NCI-H524 (cell line): ENCODE measurements around the gene LTA.

ENCODE experiments used
- DNase-seq, 2 experiments: peaks; one replicate each; lab custom pipeline; 2025; lab: John Stamatoyannopoulos, UW

LTA gene

DNA sequence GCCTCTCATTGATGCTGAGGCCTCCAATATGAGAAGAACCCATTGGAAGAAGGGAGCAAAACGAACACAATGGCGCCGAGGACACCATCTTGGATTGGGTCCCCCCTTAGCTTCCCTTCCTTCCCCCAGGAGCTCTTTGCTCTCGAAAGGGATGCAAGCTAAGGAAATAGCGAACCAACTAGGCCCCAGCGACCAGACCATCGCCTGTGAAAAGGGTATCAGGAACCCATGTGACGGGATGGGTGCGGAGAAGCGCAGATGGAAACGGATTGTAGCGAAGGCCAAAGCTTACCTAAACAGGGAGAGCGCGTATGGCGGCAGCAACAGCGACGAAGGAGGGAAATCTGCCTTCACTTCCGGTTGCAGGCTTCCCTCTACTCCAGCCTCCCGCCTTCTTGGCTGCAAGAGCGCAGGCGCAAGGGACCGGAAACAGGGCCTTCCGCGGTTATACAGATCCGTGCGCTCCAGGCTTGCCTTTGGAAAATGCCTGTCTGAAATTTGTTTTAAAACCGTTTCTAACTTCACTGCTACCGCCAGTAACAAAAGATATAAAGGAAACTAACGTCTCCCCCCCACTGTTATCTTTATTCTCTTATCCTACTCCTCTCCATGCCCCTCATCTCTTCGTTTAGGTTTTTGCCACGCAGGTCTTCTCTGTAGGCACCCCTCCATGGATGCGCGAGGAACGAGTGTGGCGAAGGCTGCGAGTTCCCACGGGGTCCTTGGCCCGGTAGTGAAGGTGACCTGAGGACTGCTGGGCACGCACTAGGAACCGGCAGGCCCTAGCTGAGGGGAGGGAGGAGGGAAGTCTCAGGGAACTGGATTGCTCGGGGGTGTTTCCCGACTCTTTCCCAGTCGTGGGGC is 30.2 kb upstream of the LTA start, which contains the start of gene DDX39B:
Gene DDX39B (minus strand): TSS at position 346 of the 864 bp plus-strand sequence. CDS start 1,471 bp downstream, outside the sequence.
- peak; percentile 96 for DNase-seq

DNA sequence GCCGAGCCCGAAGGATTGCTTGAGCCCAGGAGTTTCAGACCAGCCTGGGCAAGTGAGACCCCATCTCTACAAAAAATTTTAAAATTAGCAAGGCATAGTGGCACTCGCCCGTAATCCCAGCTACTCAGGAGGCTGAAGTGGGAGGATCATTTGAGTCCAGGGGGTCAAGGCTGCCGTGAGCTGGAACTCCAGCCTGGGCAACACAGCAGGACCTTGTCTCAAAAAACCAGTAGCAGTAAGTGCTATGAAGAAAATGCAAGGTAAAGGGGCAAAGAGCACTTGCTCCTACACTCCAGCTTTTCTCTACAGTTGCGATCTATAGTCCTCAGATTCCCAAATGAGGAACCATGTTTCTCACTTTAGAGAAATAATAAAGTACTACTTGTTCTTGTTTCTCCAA is 28.4 kb upstream of the LTA start:
- DNase-seq = no peak

DNA sequence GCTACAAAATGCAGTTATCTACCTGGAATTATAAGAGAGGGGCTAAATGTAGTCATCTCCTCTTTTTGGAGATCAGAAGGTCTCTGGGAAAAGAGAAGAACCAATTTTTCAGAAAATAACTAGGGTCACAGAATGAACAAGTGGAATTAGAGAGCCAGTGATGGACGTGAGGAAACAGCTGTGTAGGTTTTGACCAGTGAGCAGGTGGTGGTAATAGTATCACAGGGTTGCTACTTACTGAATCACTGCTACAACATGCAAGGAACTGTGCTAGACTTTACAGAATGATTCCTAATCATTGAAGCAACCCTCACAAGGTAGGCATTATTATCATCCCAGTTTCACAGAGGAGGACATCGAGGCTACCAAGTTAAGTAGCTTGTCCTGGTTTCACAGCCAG is 27.4 kb upstream of the LTA start:
- no peak for DNase-seq

DNA sequence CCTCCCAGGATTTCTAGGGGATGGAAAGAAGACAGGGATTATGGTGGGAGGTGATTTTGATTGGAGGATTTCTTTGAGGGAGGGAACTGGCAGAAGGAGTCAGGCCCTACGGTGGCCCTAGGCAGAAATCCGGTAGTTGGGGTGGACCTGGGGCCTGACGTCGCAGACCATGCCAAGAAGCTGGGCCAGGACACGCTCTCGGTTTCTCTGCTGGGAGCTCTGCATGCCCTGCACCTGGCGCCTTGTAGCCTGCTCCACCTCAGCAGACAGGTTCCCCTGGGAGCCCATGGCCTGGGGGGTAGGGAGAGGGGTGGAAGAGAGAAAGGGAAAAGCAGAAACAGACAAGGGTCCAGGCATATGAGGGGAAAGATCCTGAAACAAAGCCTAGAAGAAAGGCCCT is 26.8 kb upstream of the LTA start:
- DNase-seq = no peak

DNA sequence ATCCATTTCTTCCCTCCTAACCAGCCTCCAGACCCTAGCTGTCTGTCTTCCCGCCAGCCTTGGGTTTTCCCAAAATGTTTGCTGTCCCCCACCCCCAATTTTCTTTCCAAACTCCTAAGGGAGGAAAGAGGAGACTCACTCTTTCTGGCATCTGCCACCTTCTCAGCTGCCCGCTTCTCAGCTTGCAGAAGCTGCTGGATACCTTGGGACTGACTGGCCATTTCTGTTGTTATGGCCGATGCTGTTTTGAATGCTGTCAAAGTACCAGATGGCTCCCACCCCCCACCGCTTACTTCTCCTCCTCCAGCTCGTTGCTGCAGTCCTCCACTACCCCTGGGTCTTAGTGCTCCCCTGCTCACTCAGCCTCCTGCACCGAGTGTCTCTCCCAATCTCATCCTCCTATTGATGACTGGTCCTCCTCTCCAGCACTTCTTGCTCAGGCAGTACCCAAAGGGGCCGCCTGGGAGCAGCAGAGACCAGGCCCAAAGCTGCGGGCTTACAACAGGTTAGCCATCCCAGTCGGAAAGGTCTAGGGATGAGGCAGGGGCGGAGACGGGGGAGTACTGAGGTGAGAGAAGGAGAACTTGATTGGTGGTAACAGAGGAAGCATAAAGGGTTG is 25.6 kb upstream of the LTA start, which contains the start of gene ATP6V1G2:
Gene ATP6V1G2 (minus strand): TSS at position 270 of the 619 bp plus-strand sequence. CDS start 49 bp downstream, at position 221.
- peak; percentile 91 to 94 for DNase-seq

DNA sequence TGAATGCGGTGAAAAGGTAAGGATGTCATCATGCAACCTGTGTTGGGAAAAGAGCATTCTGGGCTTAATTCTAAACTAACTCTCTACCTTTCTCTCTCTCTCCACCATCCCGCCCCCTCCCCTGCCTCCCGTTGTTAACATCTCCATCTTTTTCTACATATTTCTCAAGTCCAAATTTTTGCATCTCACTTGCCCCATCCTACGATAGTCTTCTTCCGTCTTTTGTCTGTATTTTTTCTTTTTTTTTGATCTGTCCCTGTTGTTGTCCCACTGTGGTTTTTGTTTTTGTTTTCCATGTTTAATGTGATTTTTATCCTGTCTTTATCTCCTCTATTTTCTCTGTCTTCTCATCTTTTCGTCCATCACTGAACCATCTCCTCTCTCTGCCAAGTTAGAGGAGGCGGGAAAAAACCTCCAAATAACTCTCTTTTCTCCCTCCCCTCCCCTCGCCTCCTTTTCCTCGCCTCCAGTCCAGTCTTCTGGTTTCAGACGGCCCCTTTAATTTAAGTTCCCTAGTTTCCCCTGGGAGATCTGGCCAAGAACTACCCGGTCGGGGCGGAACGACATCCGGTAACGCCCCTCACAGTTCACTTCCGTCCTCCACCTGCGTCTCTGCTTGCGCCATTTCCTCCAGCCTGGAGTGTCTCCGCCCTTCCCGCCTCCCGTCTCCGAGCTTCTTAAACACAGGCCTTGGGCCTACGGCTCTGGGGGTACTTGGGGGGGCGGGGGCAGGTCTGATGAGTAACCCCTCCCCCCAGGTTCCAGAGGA is 24.9 kb upstream of the LTA start, which contains the start of gene NFKBIL1:
Gene NFKBIL1 (plus strand): TSS at position 651 of the 769 bp plus-strand sequence. CDS start 87 bp downstream, at position 738.
- DNase-seq = peak; percentile 95 to 98

DNA sequence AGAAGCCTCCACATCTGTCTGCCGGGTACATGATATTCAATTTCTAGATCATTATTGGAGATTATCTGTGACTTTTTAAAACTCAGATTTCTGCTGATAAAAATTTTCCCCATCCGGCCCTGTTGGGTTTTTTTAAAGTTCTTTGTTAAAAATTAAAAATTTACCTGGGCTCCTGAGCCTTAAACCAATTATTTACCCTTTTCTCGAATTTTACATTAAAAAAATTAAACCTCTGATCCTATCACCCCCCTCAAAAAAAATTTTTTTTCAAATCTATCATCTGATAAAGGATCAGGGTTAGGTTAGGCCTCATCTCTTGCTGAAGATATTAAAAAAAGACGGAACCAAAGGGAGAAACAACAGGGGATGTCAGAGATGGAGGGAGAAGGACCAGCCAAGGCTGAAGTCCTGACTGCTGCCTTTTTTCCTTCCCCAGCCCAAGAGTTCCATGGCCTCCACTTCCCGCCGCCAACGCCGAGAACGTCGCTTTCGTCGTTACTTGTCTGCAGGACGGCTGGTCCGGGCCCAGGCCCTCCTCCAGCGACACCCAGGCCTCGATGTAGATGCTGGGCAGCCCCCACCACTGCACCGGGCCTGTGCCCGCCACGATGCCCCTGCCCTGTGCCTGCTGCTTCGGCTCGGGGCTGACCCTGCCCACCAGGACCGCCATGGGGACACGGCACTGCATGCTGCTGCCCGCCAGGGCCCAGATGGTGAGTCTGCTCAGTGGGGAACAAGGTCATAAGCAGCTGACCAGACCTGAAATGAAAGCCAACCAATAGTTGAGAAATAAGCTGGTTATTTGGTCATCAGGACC is 24.2 kb upstream of the LTA start:
- DNase-seq = no peak

DNA sequence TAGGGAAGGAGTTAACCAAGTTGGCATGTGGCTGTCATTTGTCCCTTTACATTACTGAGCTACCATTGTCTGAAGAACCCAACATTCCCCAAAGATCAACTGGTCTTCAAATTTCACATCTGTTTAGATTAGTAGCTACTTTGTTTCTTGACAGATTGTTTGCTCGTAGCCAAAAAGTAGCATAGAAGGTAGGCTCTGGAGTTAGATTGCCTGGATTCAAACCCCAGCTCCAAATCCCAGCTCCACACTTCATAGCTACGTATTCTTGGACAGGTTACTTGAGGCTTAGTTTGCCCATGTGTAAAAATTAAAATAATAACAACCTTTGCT is 23.6 kb upstream of the LTA start:
- no peak for DNase-seq

DNA sequence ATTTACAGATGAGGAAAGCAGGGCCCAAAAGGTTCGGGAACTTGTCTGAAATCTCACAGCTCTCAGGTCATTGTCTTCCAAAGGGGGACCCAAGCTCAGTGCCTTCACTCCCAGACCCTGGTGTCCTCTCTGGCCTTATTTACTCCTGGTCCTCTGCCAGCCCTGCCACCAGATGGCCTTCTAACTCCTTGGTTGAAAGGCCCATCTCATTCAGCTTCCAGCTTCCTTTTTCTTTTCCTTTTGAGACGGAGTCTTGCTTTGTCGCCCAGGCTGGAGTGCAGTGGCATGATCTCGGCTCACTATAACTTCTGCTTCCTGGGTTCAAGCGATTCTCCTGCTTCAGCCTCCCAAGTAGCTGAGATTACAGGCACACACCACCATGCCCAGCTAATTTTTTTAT is 20.7 kb upstream of the LTA start:
- DNase-seq = peak; percentile 9 to 47

DNA sequence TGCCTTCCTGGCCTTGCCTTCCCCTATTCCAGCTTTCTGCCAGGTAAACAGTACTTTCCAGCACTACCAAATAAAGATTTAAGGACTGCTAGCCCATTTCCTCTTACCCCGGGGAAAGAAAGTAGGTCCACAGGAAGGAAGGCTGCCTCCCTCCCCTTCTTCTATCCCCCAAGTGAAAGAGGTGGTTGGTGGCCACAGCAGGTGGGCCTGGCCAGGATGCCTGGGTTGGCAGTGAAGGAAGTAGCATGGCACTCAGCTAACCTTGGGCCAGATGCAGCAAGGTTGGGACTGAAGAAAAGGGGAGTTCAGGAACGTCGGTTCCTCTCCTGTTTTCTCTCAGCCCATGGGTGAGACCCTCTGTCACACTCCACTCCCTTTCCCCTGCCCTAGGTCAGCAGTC is 15.8 kb upstream of the LTA start:
- no peak for DNase-seq

DNA sequence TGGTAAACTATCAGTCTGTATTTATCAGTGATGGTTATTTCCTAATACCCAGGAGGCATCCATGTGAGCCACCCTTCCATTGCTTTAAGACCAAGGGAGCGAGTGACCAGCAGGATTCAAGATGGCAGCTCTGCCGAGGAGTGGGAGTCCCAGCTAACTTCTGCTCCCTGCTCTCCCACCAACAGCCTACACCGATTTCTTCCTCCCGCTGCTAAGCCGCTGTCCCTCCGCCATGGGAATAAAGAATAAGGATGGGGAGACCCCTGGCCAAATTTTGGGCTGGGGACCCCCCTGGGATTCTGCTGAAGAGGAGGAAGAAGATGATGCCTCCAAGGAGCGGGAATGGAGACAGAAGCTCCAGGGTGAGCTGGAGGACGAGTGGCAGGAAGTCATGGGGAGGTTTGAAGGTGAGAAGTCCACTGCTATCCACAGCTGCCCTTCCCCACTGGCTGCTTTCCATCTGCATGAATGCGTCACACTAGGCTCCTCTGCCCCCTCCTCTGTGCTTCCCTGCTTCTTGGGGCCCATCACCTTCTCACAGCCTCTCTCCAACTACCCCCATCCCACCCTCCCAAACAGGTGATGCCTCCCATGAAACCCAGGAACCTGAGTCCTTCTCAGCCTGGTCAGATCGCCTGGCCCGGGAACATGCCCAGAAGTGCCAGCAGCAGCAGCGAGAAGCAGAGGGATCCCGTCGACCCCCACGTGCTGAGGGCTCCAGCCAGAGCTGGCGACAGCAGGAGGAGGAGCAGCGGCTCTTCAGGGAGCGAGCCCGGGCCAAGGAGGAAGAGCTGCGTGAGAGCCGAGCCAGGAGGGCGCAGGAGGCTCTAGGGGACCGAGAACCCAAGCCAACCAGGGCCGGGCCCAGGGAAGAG is 14.4 kb upstream of the LTA start:
- DNase-seq = no peak

DNA sequence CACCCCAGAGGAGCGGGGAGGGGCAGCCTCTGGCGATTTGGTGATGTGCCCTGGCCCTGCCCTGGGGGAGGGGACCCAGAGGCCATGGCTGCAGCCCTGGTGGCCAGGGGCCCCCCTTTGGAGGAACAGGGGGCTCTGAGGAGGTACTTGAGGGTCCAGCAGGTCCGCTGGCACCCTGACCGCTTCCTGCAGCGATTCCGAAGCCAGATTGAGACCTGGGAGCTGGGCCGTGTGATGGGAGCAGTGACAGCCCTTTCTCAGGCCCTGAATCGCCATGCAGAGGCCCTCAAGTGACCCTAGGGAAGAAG is 13.8 kb upstream of the LTA start:
- no peak for DNase-seq

DNA sequence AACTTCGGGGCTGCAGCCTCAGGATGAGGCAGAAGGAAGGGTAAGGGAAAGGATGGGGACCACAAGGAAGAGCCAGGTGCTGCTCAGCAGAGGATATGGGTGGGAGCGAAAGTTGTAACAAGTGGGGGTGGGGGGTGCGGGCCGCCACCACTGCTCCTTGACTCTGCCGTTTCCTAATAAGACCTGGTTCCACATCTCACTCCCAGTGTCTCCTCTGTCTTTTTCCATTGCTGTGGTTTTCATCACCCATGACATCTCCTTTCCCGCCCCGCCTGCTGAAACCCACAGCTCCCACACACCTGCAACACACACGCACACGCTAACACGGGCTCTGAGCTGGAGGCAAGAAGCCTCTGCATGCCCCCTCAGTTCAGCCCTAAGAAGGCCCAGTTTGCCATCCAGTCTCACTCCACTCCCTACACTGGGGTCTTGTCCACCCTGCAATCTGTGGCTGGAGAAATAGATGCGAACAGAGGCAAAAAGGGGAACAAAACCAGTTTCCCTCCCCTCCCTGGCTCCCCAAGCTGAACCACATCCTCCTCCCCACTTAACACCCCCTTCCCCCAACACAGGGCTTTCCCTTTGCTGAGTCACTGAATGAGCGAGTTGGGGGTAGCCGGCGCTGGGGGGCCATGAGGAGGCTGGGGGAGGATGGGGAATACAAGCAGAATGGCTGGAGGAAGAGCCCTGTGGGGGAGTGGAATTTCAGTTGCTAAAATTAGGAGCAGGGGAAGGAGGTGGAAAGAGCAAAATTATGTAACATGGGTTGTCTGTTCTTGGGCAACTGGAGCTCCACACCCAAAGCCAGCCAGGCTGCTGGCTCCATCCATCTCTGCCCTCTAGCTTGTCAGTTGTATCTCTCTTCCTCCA is 13.2 kb upstream of the LTA start:
- no peak for DNase-seq

DNA sequence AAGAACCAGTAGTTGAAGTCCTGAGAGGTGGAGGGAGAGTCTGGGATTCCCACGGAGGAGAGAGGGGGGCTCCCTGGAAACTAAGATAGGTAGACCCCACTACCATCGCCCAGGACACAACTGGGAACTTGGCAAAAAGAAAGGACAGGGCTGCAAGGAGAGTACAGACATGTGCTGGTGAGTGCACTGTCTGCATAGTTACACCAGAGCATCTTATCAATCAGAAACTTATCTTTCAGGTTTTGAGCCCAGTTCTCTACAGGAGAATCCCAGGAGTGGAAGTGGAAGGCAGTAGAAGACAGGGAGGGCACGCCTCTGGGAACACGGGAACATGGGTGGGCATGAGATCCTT is 12.5 kb upstream of the LTA start:
- no peak for DNase-seq

DNA sequence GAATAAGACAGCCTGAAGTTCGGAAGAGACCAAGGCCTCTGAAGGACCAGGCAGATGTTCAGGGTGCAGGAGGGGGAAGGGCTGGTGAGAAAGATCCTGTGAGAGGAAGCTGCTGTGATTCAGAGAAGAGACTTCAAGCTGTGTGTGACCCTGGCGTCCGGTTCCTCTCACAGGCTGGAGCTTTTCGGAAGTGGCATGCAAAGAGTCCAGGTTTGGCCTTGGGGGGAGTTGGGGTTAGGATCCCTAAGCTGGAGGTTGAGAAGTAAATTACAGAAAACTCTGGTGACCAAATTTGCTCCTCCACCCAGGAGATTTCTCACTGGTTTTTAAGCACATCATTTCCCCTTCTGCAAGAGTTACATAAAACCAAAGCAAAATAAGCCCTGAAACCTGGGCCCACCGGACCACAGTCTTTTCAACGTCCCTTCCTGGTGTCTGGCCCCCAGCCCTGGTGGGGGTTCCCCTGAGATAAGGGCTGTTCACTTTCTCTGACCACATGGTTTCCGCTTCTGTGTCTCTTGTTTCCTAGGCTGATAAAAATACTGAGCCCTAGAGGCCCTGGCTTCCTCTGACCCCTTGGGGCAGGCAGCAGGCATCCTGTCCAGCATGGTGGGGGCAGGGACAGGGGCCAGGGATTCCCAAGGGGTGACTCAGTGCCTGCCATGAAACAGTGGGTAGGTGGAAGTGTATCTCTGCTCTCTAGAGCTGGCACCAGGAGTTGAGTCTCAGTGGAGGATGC is 12.0 kb upstream of the LTA start:
- no peak for DNase-seq

DNA sequence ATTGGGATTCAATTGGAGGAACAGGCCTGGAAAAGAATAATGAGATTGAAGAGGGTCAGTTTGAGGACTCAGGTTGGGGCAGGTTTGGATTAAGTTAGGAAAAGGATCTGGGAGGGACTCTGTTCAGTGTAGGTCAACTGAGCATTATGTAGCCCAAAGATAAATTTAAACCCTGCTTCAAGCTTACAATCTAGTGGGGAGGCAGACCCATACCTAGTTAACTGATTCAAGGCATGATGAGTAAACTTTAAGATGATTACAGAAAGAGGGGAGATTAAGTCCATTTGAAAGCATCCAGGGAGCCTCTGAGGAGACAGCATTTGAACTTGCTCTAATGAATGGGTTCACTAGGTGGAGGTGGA is 11.4 kb upstream of the LTA start:
- no peak for DNase-seq

DNA sequence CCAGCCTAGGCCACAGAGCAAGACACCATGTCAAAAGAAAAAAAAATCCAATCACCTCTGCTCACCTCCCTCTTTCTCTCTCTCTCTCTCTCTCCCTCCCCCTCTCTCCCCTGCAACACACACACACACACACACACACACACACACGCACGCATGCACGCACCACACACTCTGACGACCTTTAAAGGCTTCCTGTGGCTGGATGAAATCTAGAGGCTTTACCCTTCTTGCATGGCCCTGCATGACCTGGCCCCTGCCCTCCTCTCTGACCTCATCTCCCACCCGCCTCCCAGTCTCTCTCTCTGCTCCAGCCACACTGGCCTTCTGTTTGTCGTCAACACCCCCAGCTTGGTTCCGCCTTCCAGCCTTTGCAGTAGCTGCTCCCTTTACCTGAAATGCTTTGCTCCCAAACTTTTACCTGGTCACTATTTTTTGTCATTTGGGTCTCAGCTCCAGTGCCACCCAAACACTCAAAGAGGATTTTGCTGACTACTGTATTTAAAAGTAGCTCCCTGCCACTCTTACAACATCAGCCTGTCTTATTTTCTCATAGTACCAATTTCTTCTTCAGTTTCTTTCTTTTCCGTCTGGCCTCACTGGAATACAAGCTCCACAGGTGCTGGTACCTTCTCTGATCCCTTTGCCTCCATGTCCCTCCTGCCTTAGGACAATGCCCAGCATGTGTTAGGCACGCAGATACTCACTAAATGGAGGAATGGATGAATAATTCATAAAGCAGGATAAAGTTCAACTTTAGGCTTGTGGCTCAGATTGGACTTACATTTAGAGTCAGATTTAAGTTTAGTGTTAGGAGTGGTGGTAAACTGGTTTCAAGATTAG is 4.3 kb upstream of the LTA start:
- no peak for DNase-seq

DNA sequence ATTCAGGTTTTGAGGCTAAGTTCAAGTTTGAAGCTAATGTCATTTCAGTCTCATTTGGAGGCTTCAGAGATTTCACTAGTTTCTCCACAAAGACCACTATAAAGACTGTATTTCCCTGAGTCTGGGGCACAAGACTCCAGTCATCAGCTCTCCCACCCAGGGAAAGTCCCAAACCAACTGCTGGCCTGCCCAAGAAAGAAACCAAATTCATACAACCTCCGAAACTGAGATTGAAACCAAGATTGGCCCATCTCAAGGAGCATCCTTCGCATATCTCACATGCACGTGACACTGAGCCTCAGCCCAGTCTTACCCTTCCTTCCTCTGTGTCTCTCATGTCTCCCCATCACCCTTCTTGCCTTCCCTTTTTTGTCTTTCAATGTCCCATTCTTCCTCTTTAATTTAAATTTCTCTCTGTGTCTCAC is 3.5 kb upstream of the LTA start:
- no peak for DNase-seq
